ENCODE measurements around the gene KANSL1. TPM values are rescaled to one million over a fixed set of nuclear protein-coding genes. Genes with fewer than 3 reads are reported as not detected.

Gene KANSL1
- total RNA-seq, 1 experiment from 2014 or later, result 22.7 TPM

DNA sequence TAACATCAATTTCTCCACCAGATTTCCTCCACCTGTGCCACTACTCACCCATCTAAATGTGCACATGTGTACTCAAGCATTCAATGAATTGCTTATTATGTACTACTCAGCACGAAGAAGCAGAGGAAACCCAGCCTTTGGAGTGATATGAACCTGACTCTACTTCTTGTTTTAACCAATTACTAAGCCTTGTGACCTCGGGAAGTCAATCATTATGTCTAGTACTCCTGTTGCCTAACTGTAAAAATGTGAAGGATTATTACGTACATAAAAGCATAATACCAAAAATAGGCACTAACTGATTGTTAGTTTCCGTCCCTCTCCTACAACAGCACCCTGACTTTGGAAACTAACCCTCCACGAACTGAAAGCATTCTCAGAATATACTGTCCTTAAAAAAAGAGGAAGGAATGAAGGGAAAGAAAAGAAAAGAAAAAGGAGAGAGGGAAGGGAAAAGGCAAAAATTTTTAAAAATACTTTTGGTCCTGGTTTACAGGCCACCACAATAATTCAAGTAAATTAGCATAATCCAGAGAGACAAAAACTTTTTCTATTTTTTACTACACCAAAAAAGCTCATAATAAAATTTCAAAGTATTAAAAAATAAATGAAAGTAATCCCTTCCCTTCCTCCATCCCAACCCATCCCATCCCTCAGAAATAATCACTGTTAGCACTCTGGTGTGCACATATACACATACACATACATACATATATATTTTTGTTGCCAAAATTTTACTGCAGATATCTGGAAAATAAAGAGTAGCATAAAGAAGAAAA, 53.6 kb downstream of the KANSL1 start:
- no peak for DNase-seq (ENCODE audit: low read depth)

- no peak for DNase-seq (ENCODE audit: low read depth)
Observed at GRCh38 chr17:46138473-46138872, 54.8 kb downstream of the KANSL1 start.

GRCh38 chr17:46136820-46137219, 56.4 kb downstream of the KANSL1 start:
- no peak for DNase-seq (ENCODE audit: low read depth)

GRCh38 chr17:46135879-46136563, 57.2 kb downstream of the KANSL1 start:
- no peak for DNase-seq (ENCODE audit: low read depth)

DNA sequence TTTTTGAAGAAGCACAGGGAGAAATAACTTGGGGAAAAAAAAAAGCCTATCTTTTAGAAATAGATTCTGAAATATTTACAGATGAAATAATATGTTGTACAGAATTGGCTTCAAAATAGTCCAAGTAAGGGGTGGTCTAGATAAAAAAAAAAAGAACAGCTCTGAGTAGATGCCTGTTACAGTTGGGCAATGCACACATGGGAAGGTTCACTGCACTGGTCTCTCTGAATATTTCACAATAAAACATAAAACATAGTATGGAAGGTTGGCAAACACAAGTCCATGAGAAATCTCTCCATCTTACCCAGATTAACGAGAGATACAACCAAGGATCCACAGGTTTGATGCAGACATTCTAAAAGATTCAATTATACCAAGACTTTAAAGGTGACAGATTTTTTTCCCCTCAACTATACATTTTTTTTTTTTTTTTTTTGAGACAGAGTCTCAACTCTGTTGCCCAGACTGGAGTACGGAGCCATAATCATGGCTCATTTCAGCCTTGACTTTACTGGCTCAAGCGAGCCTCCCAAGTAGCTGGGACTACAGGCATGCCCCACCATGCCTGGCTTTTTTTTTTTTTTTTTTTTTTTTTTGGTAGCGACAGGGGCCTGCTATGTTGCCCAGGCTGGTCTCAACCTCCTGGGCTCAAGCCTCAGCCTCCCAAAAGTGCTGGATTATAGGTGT, 58.0 kb downstream of the KANSL1 start:
- no peak for DNase-seq (ENCODE audit: low read depth)

DNA sequence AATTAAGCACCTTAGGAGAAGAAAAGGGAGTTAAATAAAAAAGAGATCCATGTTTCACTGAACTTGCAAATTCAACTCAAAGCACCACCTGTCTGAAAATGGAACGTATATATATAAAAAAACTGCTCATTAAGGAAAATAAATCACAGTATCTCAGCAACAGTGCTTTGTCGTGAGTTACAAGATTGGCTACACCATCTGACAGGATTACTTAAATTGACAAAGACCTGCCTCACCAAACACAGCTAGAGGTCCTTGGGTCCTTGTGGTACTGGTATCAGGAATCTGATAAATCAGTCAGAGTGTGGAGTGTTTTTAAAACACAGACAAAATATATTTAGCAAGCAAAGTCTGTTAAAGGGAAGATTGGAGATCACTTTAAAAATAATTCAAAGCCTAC, 63.9 kb downstream of the KANSL1 start:
- DNase-seq (ENCODE audit: low read depth), result no peak

DNA sequence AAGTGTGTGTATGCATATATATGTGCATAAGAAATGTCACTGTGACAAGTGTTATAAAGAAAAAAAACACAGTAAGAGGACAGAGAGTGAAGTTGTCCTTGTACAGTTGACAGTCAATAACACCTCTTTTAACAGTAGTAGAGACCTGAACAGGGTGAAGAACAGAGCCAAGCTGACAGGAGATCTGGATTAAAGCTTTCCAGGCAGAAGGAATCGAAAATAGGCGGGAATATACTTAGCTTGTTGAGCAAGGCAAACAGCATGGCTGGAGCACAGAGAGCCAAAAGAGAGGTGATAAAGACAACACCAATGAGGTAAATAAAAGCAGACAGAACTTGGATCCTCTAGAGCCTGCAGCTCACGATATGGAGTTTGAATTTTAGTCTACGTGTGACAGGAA, 64.8 kb downstream of the KANSL1 start:
- no peak for DNase-seq (ENCODE audit: low read depth)

DNA sequence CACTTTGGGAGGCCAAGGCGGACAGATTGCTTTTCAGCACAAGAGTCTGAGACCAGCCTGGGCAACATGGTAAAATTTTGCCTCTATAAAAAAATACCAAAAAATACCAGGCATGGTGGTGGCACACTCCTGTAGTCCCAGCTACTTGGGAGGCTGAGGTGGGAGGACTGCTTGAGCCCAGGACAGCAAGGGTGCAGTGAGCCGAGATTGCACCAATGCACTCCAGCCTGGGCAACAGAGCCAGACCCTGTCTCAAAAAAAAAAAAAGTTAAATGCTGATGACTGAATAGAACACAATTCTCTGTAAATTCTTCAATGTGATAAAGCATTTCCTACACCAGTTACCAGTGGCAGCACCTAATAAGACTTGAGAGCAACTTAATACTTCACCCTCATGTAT, 65.7 kb downstream of the KANSL1 start:
- no peak for DNase-seq (ENCODE audit: low read depth)

DNA sequence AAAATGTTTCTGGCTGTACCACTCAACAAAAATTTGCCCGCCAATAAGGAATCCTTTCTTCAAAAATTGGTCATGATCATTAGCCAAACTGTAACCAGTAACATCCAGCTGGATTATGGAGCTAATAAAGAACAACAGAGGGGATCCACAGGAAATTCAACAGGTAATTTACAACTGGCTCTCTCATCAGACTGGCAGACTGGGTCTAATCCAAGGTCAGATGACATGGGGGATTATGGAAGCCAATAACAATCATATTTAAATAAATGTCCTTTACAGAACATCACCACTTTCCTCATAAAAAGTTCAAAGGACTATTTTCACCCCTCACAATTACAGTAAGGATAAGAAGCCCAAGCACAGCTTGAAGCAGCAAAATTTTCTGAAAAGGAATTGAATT, 66.4 kb downstream of the KANSL1 start:
- no peak for DNase-seq (ENCODE audit: low read depth)

- DNase-seq (ENCODE audit: low read depth), result no peak
Observed at GRCh38 chr17:46125831-46126230, 67.4 kb downstream of the KANSL1 start.

GRCh38 chr17:46124695-46125592, 68.3 kb downstream of the KANSL1 start:
- DNase-seq (ENCODE audit: low read depth), result no peak

- DNase-seq (ENCODE audit: low read depth), result no peak
Observed at GRCh38 chr17:46123607-46124006, 69.6 kb downstream of the KANSL1 start.

- DNase-seq (ENCODE audit: low read depth), result no peak
Observed at GRCh38 chr17:46122486-46122871, 70.8 kb downstream of the KANSL1 start.

DNA sequence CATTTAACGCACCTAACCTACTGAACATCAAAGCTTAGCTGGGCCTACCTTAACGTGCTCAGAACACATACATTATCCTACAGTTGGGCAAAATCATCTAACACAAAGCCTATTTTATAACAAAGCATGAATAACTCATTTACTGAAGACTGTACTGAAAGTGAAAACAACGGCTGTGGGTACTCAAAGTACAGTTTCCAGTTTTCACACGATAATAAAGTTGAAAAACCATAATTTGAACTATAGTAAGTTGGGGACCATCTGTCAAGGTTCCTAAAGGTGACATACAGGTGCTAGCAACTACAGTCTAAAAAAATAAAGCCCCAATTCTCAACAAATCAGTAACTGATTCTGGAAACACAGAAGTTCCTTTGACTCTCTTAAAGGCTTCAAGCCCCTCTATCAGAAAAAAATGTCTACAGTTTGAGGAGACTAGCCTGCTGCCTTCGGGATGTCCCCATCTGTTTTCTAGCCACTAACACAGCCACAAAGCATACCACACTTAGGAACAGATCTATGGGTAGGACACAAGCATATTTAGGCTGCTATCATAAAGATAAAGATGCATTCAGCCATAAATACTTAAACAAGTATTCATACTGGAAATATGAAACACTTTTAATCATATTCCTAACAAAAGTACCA, 71.3 kb downstream of the KANSL1 start:
- no peak for DNase-seq (ENCODE audit: low read depth)

DNA sequence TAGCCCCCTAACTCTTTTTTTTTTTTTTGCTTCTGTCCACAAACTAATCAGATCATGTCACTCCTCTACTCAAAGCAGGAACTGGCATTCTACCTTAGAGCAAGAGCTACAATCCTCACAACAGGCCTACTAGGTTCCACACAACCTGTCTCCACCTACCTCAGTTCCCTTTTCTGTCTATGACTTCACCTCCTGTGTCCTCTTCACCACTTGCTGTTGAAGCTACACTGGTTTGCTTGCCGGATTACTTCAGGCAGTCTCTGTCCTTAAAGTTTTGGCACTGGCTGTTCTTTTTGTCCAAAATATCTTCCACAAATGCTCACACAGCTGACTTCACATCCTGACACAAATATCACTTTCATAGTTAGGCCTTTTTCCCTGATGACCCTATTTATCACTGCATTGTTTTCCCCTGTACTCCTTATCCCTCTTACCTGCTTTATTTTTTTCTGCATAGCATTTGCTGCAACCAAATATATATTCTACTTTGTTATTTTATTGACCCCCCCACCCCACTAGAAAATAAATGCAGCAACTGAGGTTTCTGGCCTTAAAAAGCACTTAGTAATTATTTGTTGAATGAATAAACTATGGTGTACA, 72.0 kb downstream of the KANSL1 start:
- DNase-seq (ENCODE audit: low read depth), result no peak

GRCh38 chr17:46120537-46120936, 72.7 kb downstream of the KANSL1 start:
- no peak for DNase-seq (ENCODE audit: low read depth)

DNA sequence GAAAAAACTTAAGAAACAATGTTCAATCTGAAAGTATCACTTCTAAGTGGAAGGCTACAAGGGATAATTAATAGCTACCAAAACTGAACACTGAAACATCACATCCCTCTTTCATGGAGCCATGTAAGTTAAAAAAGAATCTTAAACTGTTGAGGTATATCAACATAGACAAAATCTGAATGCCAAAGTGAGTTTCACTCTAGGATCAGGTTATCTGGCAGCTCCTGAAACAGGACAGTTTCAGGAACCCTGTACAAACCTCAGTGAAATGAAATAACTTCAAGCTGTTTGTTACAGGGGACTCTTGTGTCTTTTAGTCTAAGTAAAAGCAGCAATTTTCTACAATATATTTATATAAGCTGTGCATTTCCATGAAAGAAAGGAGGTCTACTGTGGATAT, 73.2 kb downstream of the KANSL1 start:
- no peak for DNase-seq (ENCODE audit: low read depth)

- DNase-seq (ENCODE audit: low read depth), result no peak
Observed at GRCh38 chr17:46118964-46119363, 74.3 kb downstream of the KANSL1 start.

DNA sequence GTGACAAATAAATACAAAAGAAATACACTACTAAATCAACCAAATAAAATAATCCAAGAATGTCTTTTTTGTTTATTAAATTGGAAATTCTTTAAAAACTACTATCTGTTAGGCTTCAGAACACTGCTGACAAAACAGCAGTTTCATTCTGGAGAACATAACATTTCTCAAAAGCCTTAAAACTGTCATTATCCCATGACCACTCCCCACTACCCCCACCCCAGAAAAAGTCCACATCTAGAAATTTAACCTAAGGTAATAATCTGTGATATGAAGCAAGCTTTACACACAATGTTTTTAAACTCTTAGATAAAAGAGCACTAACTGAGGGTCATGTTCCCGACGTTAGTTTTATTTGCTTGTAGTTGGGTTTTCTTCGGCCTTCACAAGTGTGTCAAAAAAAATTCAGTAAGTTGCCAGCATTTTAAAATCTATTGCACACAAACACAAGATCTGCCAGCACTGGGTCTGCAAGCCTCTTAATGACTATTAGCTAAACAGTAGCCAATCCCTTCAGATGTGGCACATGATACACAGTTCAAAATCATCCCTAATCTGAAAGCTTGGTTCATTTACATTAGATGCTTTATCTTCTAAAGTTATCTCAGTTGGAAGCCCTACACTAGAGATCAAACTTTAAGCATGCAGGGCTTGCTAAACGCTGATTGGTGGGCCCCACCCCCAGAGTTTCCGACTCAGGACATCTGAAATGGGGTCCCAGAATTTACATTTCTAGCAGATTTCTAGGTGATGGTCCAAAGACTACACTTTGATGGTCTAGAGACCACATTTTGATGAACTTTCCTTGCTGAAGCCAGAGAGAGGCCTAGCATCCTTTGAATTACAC, 75.2 kb downstream of the KANSL1 start:
- DNase-seq (ENCODE audit: low read depth), result no peak

DNA sequence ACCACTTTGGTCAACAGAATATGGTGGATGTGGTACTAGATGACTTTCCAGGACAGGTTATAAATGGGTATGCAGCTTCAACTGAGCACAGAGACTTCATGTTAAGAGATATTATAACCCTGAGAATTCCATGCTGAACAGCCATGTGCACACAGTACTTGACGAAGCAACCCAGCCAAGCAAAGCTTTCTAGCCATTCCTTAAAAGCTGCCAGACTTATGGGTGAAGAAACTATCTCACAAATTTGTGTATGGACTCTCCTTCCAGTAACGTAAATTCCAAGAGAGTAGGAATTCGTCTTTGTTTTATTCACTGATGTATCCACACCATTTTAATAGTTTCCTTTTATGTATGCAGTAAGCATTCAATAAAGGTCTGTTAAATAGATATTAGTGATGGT, 76.1 kb downstream of the KANSL1 start:
- DNase-seq (ENCODE audit: low read depth), result no peak
